ENCODE data around the gene MFAP4.

Gene MFAP4

GRCh38 chr17:19391432-19391831 lies 4.4 kb upstream of the MFAP4 start:
- no peaks in the 10 kb centered on the region for H3K27me3 ChIP-seq
- TF ChIP-seq CTCF (IDR thresholded peaks at IDR 0.05; ENCODE audit: low read depth, low read length) = no peak

GRCh38 chr17:19390951-19391350 lies 4.0 kb upstream of the MFAP4 start:
- no peak for TF ChIP-seq CTCF (IDR thresholded peaks at IDR 0.05; ENCODE audit: low read depth, low read length)
- Histone ChIP-seq H3K9me3 (no peaks in the 10 kb centered on the region), H3K27me3 (no peaks in the 10 kb centered on the region), H3K4me3 (ENCODE audit: low read depth, low read length) (no peak overlapping the region), H3K36me3 (no peaks in the 10 kb centered on the region), H3K4me1 (no peaks in the 10 kb centered on the region)
- DNase-seq = no peak

More at GRCh38 chr17:19391432-19391831, 4.4 kb upstream of the MFAP4 start:
- H3K36me3 ChIP-seq = no peaks in the 10 kb centered on the region
- no peaks in the 10 kb centered on the region for H3K9me3 ChIP-seq
- H3K4me1 ChIP-seq = no peaks in the 10 kb centered on the region
- no peak for DNase-seq
- H3K4me3 ChIP-seq (ENCODE audit: low read depth, low read length) = no peak overlapping the region

GRCh38 chr17:19388791-19389785 lies 2.1 kb upstream of the MFAP4 start:
- H3K36me3 ChIP-seq = no peaks in the 10 kb centered on the region
- no peak overlapping the region for H3K4me3 ChIP-seq (ENCODE audit: low read depth, low read length)
- H3K4me1 ChIP-seq = no peaks in the 10 kb centered on the region
- TF ChIP-seq CTCF (IDR thresholded peaks at IDR 0.05; ENCODE audit: low read depth, low read length) = no peak
- no peak for DNase-seq
- H3K9me3 ChIP-seq = no peaks in the 10 kb centered on the region
- no peaks in the 10 kb centered on the region for H3K27me3 ChIP-seq

- Histone ChIP-seq H3K27me3 (no peaks in the 10 kb centered on the region), H3K36me3 (no peaks in the 10 kb centered on the region), H3K4me1 (no peaks in the 10 kb centered on the region), H3K9me3 (no peaks in the 10 kb centered on the region), H3K4me3 (ENCODE audit: low read depth, low read length) (no peak overlapping the region)
- no peak for TF ChIP-seq CTCF (IDR thresholded peaks at IDR 0.05; ENCODE audit: low read depth, low read length)
- DNase-seq = no peak
These were observed 1.0 kb upstream of the MFAP4 start for GRCh38 chr17:19387921-19388521.

GRCh38 chr17:19386051-19386929 lies 700 bp downstream of the MFAP4 start:
- H3K27me3 ChIP-seq = no peaks in the 10 kb centered on the region
- TF ChIP-seq CTCF (IDR thresholded peaks at IDR 0.05; ENCODE audit: low read depth, low read length) = no peak
- H3K4me3 ChIP-seq (ENCODE audit: low read depth, low read length) = no peak overlapping the region
- no peak for DNase-seq
- peaks cover 3% of the 10 kb centered on the region; the same call in 1 of the 2 replicates for H3K36me3 ChIP-seq
- no peaks in the 10 kb centered on the region for H3K4me1 ChIP-seq
- H3K9me3 ChIP-seq = no peaks in the 10 kb centered on the region
